HepG2 (cell line): ENCODE measurements around the gene PRKAR2B. TPM values are rescaled to one million over a fixed set of nuclear protein-coding genes. Genes with fewer than 3 reads are reported as not detected.

Source experiments
- ATAC-seq: fragments of 200-7000 bp; cut with Tn5 transposase; 3 replicates; pipeline ENCODE4 v1.9.1; 2020; ENCODE audit warnings: mild to moderate bottlenecking, moderate library complexity
- BruUV-seq: library from RNA; stranded (reverse); fragments of 400-500 nt; replicated peaks from 2 replicates; lab custom pipeline; 2021; lab: Mats Ljungman, UMichigan
- CTCF ChIA-PET: fragments of 300-600 bp; formaldehyde crosslinking; extraction: SDS; loops from one replicate; lab custom pipeline; 2021; ENCODE audit warnings: low total read pairs, inconsistent platforms, low intra/inter-chr PET ratio; lab: Yijun Ruan, JAX
- POLR2A ChIA-PET: fragments of 350-600 bp; sonication (Branson Sonifier 250); formaldehyde crosslinking; loops from one replicate; lab custom pipeline; 2020; ENCODE audit warnings: antibody characterized with exemption, inconsistent platforms; lab: Yijun Ruan, JAX
- DNase-seq: peaks from one replicate; pipeline ENCODE4 v3.0.0-alpha.2; 2015; ENCODE audit warnings: low spot score
- FAIRE-seq: peaks from 3 replicates; lab custom pipeline; 2011; peaks lifted over from hg19 to GRCh38; lab: Jason Lieb, UNC
- H2AFZ ChIP-seq: one replicate; pipeline ENCODE4 v1.6.1; 2011; ENCODE audit warnings: low read length, inconsistent platforms
- H3K27ac ChIP-seq: fragments of 300-600 bp; 3 replicates; pipeline ENCODE4 v1.8.0; 2011; ENCODE audit warnings: mixed run types, mild to moderate bottlenecking, mixed read lengths, low read length, inconsistent platforms; ENCODE audit not compliant: insufficient read depth; ENCODE audit errors: extremely low read length
- H3K27me3 ChIP-seq, 2 experiments: fragments of 200-600 bp in 1 of 2; 2 replicates in 1 of 2; 3 replicates in 1 of 2; pipeline versions ENCODE4 v1.6.0 to v1.8.0; 2011; ENCODE audit warnings: low read length in 2 of 2, mild to moderate bottlenecking in 2 of 2, moderate library complexity in 2 of 2, inconsistent platforms in 1 of 2; ENCODE audit not compliant: insufficient read depth in 2 of 2, control insufficient read depth in 1 of 2
- H3K36me3 ChIP-seq, 2 experiments: fragments of 200-600 bp in 1 of 2; replicated peaks in 1 of 2; 2 replicates in 1 of 2; 3 replicates in 1 of 2; pipeline versions ENCODE4 v1.5.1 to v1.8.0; 2011; ENCODE audit warnings: low read length in 2 of 2, inconsistent platforms in 1 of 2; ENCODE audit not compliant: insufficient read depth in 2 of 2, control insufficient read depth in 1 of 2
- H3K4me1 ChIP-seq: 2 replicates; pipeline ENCODE4 v1.5.1; 2012; ENCODE audit warnings: low read length, inconsistent platforms; ENCODE audit not compliant: insufficient read depth
- H3K4me2 ChIP-seq: 2 replicates; pipeline ENCODE4 v1.6.0; 2011; ENCODE audit warnings: low read depth, low read length, inconsistent platforms
- H3K4me3 ChIP-seq, 3 experiments: fragments of 200-600 bp in 1 of 3; sonication (generic), shearing (Covaris generic) in 1 of 3; replicated peaks in 1 of 3; 2 replicates each; pipeline ENCODE4 v1.5.1; 2011 to 2016; ENCODE audit warnings: low read length in 3 of 3, inconsistent platforms in 2 of 3, low read depth in 2 of 3, mild to moderate bottlenecking in 2 of 3, control low read depth in 1 of 3, mixed read lengths in 1 of 3; ENCODE audit not compliant: insufficient read depth in 1 of 3
- H3K79me2 ChIP-seq: one replicate; pipeline ENCODE4 v1.6.1; 2011; ENCODE audit warnings: low read length, inconsistent platforms; ENCODE audit not compliant: insufficient read depth
- H3K9ac ChIP-seq: 2 replicates; pipeline ENCODE4 v1.6.0; 2011; ENCODE audit warnings: mild to moderate bottlenecking, low read depth, low read length, inconsistent platforms; ENCODE audit not compliant: insufficient read depth
- H3K9me3 ChIP-seq: 2 replicates; pipeline ENCODE4 v1.5.1; 2012; ENCODE audit warnings: mild to moderate bottlenecking, low read length
- H4K20me1 ChIP-seq: 2 replicates; pipeline ENCODE4 v1.6.0; 2011; ENCODE audit warnings: inconsistent platforms, mild to moderate bottlenecking, low read length, moderate library complexity; ENCODE audit not compliant: insufficient read depth
- GRHL1 ChIP-seq: sonication (generic); formaldehyde crosslinking; conservative IDR thresholded peaks from 2 replicates; pipeline ENCODE4 v1.8.0; 2022; ENCODE audit warnings: missing genetic modification reagents
- KAT7 ChIP-seq: IDR thresholded peaks from 2 replicates; pipeline ENCODE4 v1.6.1; 2018; ENCODE audit warnings: borderline replicate concordance, missing compliant biosample characterization
- POGK ChIP-seq: sonication (generic); formaldehyde crosslinking; conservative IDR thresholded peaks from 2 replicates; pipeline ENCODE4 v1.8.0; 2022; ENCODE audit warnings: mild to moderate bottlenecking, moderate library complexity, missing genetic modification reagents
- SP140L ChIP-seq: sonication (generic); formaldehyde crosslinking; IDR thresholded peaks from 2 replicates; pipeline ENCODE4 v1.4.0; 2020; ENCODE audit warnings: missing genetic modification reagents, borderline replicate concordance
- ZFP91 ChIP-seq: sonication (generic); formaldehyde crosslinking; IDR thresholded peaks from 2 replicates; pipeline ENCODE4 v1.9.0; 2022; ENCODE audit warnings: missing genetic modification reagents, mild to moderate bottlenecking, borderline replicate concordance
- ZNF549 ChIP-seq: sonication (generic); formaldehyde crosslinking; IDR thresholded peaks from 2 replicates; pipeline ENCODE4 v1.5.0; 2020; ENCODE audit warnings: missing genetic modification reagents
- ZNF558 ChIP-seq: sonication (generic); formaldehyde crosslinking; IDR thresholded peaks from 2 replicates; pipeline ENCODE4 v1.9.0; 2022; ENCODE audit warnings: mild to moderate bottlenecking, missing genetic modification reagents, borderline replicate concordance
- ZNF605 ChIP-seq: sonication (generic); formaldehyde crosslinking; IDR thresholded peaks from 2 replicates; pipeline ENCODE4 v1.8.0; 2022; ENCODE audit warnings: mild to moderate bottlenecking, missing genetic modification reagents
- WGBS: methylation state at CpG from one replicate; pipeline ENCODE4 v1.1.6; 2017; ENCODE audit warnings: low lambda C conversion rate; 5-methylcytosine and 5-hydroxymethylcytosine counted together
- in situ Hi-C: cut with HindIII; loops from 2 replicates; pipeline ENCODE4 v1.10.0; 2017; ENCODE audit warnings: low pct_unique_long_range_greater_than_20kb; ENCODE audit not compliant: extremely low pct_ligation_motif_present
- intact Hi-C: fragments of 100-400 bp; cut with micrococcal nuclease; formaldehyde crosslinking; loops from one replicate; pipeline ENCODE4 v1.10.0; 2022; ENCODE audit not compliant: unreplicated experiment
- polyA plus RNA-seq, 8 experiments: library from polyadenylated mRNA; depleted of rRNA in 3 of 8; stranded (reverse) in 7 of 8; unstranded in 1 of 8; fragments of >200 nt; fragmentation: Illumina TruSeq in 4 of 8; extraction: Trizol in 4 of 8; gene quantifications; 2 replicates each; pipeline versions ENCODE4 v1.2.1 to v1.2.3, GENCODE V29; 2011 to 2016; ENCODE audit warnings: low read depth in 4 of 8, missing spikeins in 1 of 8, mixed read lengths in 1 of 8; ENCODE audit not compliant: insufficient read depth in 1 of 8
- total RNA-seq, 5 experiments: library from RNA; depleted of rRNA; stranded (reverse); fragments of >200 nt; fragmentation: Illumina TruSeq; extraction: Trizol; gene quantifications; 2 replicates each; pipeline ENCODE4 v1.2.3, GENCODE V29; 2016; ENCODE audit warnings: low read depth in 1 of 5
- TF ChIP-seq, protein P1 (sequence below): sonication (generic); formaldehyde crosslinking; IDR thresholded peaks from 2 replicates; pipeline ENCODE4 v1.5.1; 2020; ENCODE audit warnings: missing genetic modification reagents, mild to moderate bottlenecking, borderline replicate concordance
- TF ChIP-seq, protein P2 (sequence below): sonication (generic); formaldehyde crosslinking; IDR thresholded peaks from 2 replicates; pipeline ENCODE4 v1.4.0; 2020; ENCODE audit warnings: mild to moderate bottlenecking, missing genetic modification reagents
- TF ChIP-seq, protein P3 (sequence below): sonication (generic); formaldehyde crosslinking; IDR thresholded peaks from 2 replicates; pipeline ENCODE4 v1.4.0; 2020; ENCODE audit warnings: missing genetic modification reagents

The PRKAR2B gene
- total and polyA plus RNA-seq, 2 of the 13 experiments (the other 11 are each of a cell fraction or from before 2014, with no cell fraction given): not detected

DNA sequence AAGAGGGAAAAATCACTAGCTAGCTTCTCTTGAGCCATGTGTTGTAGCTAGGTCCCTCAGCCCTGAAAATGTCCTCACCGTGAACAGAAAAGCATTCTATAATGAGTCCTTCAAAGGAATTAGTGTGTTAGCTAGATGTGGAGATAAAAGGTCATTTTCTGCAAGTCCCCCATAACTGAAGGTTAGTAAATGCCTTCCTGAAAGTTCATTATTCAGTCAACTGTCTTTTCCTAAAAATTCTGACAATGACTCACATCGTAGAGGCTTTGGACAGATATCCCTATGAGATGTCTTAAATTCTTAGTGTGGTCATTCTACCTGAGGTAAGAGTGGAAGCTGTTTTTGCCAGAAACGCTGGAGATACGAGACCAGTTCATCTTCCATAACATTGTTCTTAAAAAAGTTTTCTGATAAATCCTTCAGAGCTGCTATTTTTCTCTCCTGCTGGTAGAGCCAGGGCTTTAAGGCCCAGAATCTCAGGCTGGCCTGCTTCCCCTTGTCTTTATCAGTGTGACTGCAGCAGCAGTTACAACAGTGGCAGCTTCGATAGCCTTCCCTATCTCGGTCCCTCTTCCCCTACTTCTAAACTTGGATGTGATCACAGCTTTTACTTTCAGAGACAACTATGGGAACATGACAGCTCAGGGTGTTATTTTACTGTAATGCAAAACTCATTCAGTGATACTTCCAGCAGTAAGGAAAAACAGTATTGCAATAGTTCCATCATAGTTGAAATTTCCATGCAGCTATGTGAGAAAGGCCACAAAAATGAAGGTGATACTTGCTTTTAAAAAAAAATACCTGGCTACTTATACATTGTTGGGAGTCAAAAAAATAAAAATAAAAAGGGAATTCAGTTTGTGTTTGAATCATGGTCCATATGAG lies 37.3 kb upstream of the PRKAR2B start (continued):
- TF ChIP-seq GRHL1 (CRISPR knock-in tag): no peak
- no peak for TF ChIP-seq POGK
- no peak for TF ChIP-seq SP140L
- TF ChIP-seq ZNF549 (CRISPR knock-in tag): no peak

- CTCF ChIA-PET: no interaction called here
- Histone ChIP-seq H3K9ac (no peak overlapping the region), H3K4me1 (no peaks in the 10 kb centered on the region), H2AFZ (no peak overlapping the region), H3K27ac (no peak overlapping the region), H3K4me2 (no peak overlapping the region), H3K79me2 (no peaks in the 10 kb centered on the region), H3K36me3 (no peaks in the 10 kb centered on the region), H3K27me3 (no peaks in the 10 kb centered on the region), H4K20me1 (no peaks in the 10 kb centered on the region), H3K9me3 (no peaks in the 10 kb centered on the region), H3K4me3 (no peak overlapping the region)
- BruUV-seq: no TSS peak
- no peak for DNase-seq
- POLR2A ChIA-PET: no interaction called here
- no peak for FAIRE-seq
- ATAC-seq: no peak
- 2% methylated on average over 2 of the region's 2 CpGs for WGBS
- intact Hi-C loops (no loop called here), in situ Hi-C loops (no loop called here)
- TF ChIP-seq ZNF605 (no peak), ZFP91 (CRISPR knock-in tag) (no peak), KAT7 (no peak), ZNF558 (CRISPR knock-in tag) (no peak)
- TF ChIP-seq, protein P1, sequence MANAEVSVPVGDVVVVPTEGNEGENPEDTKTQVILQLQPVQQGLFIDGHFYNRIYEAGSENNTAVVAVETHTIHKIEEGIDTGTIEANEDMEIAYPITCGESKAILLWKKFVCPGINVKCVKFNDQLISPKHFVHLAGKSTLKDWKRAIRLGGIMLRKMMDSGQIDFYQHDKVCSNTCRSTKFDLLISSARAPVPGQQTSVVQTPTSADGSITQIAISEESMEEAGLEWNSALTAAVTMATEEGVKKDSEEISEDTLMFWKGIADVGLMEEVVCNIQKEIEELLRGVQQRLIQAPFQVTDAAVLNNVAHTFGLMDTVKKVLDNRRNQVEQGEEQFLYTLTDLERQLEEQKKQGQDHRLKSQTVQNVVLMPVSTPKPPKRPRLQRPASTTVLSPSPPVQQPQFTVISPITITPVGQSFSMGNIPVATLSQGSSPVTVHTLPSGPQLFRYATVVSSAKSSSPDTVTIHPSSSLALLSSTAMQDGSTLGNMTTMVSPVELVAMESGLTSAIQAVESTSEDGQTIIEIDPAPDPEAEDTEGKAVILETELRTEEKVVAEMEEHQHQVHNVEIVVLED (CRISPR knock-in tag): no peak
- TF ChIP-seq, protein P2, sequence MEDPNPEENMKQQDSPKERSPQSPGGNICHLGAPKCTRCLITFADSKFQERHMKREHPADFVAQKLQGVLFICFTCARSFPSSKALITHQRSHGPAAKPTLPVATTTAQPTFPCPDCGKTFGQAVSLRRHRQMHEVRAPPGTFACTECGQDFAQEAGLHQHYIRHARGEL: no peak
- TF ChIP-seq, protein P3, sequence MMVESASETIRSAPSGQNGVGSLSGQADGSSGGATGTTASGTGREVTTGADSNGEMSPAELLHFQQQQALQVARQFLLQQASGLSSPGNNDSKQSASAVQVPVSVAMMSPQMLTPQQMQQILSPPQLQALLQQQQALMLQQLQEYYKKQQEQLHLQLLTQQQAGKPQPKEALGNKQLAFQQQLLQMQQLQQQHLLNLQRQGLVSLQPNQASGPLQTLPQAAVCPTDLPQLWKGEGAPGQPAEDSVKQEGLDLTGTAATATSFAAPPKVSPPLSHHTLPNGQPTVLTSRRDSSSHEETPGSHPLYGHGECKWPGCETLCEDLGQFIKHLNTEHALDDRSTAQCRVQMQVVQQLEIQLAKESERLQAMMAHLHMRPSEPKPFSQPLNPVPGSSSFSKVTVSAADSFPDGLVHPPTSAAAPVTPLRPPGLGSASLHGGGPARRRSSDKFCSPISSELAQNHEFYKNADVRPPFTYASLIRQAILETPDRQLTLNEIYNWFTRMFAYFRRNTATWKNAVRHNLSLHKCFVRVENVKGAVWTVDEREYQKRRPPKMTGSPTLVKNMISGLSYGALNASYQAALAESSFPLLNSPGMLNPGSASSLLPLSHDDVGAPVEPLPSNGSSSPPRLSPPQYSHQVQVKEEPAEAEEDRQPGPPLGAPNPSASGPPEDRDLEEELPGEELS (CRISPR knock-in tag): no peak
Measured at GRCh38 chr7:107007892-107008287, 36.6 kb upstream of the PRKAR2B start.
